OCI-M2 (cell line): ENCODE data around the gene MRPS18A.
"Not testable (repeated sequence)": the region's sequence is repeated elsewhere in the genome, so short reads cannot be mapped to it uniquely, and the experiment has no call there.

Experiments used
- DNase-seq: peaks from one replicate; lab custom pipeline; 2025; ENCODE audit not compliant: unreplicated experiment; lab: John Stamatoyannopoulos, UW

The MRPS18A gene

GRCh38 chr6:43671801-43672690 lies 15.5 kb downstream of the MRPS18A start:
- no peak for DNase-seq

GRCh38 chr6:43671011-43671800 lies 16.4 kb downstream of the MRPS18A start:
- no peak for DNase-seq

- no peak for DNase-seq
Observed at GRCh38 chr6:43670623-43670986, 17.0 kb downstream of the MRPS18A start.

GRCh38 chr6:43669922-43670622 lies 17.5 kb downstream of the MRPS18A start:
- no peak for DNase-seq

- no peak for DNase-seq
Observed at GRCh38 chr6:43669050-43669921, 18.3 kb downstream of the MRPS18A start.

GRCh38 chr6:43668151-43669028 lies 19.2 kb downstream of the MRPS18A start:
- DNase-seq, result no peak

GRCh38 chr6:43667245-43668150 lies 20.1 kb downstream of the MRPS18A start:
- peak; percentile 53 for DNase-seq

GRCh38 chr6:43666196-43666920 lies 21.2 kb downstream of the MRPS18A start:
- DNase-seq, result no peak

- DNase-seq, result no peak
Observed at GRCh38 chr6:43665376-43665775, 22.2 kb downstream of the MRPS18A start.

GRCh38 chr6:43662948-43663347 lies 24.6 kb downstream of the MRPS18A start:
- DNase-seq, result not testable (repeated sequence)

- no peak for DNase-seq
Observed at GRCh38 chr6:43658161-43658560, 29.4 kb downstream of the MRPS18A start.

GRCh38 chr6:43657221-43657802 lies 30.3 kb downstream of the MRPS18A start:
- no peak for DNase-seq

GRCh38 chr6:43652822-43653221 lies 34.8 kb downstream of the MRPS18A start:
- not testable (repeated sequence) for DNase-seq

- no peak for DNase-seq
Observed at GRCh38 chr6:43648248-43648647, 39.3 kb downstream of the MRPS18A start.

- DNase-seq, result no peak
Observed at GRCh38 chr6:43647613-43648012, 40.0 kb downstream of the MRPS18A start.

GRCh38 chr6:43645613-43645964 lies 42.0 kb downstream of the MRPS18A start:
- DNase-seq, result no peak

GRCh38 chr6:43644940-43645612 lies 42.5 kb downstream of the MRPS18A start, which contains the start of gene RSPH9:
Gene RSPH9 (plus strand): TSS chr6:43645036. CDS start chr6:43645099, 63 bp downstream.
- no peak for DNase-seq
